HepG2 (cell line): ENCODE data around the gene LECT2. TPM values are rescaled to one million over a fixed set of nuclear protein-coding genes. Genes with fewer than 3 reads are reported as not detected.

Experiments used
- CEBPG ChIP-seq: IDR thresholded peaks from 2 replicates; pipeline ENCODE4 v1.6.1; 2016
- CHD4 ChIP-seq: fragments of 200-600 bp; sonication (generic); IDR thresholded peaks from 2 replicates; pipeline ENCODE4 v1.7.0; 2017; ENCODE audit warnings: mild to moderate bottlenecking, low read length, borderline replicate concordance
- FOXJ3 ChIP-seq: sonication (generic); formaldehyde crosslinking; IDR thresholded peaks from 2 replicates; pipeline ENCODE4 v1.4.0; 2020; ENCODE audit warnings: missing genetic modification reagents, mild to moderate bottlenecking, borderline replicate concordance
- HNF4G ChIP-seq, 2 experiments: sonication (generic) in 1 of 2; formaldehyde crosslinking in 1 of 2; IDR thresholded peaks; 2 replicates each; pipeline versions ENCODE4 v1.4.0 to v1.6.1; 2011 to 2020; ENCODE audit warnings: borderline replicate concordance in 2 of 2, low read depth in 2 of 2, mild to moderate bottlenecking in 2 of 2, low read length in 1 of 2, missing genetic modification reagents in 1 of 2, moderate library complexity in 1 of 2
- KDM6A ChIP-seq: IDR thresholded peaks from 2 replicates; pipeline ENCODE4 v1.6.1; 2016; ENCODE audit warnings: low read depth
- NCOA2 ChIP-seq: sonication (generic); formaldehyde crosslinking; IDR thresholded peaks from 2 replicates; pipeline ENCODE4 v1.8.0; 2022; ENCODE audit warnings: inconsistent platforms
- NFIC ChIP-seq: IDR thresholded peaks from 2 replicates; pipeline ENCODE4 v1.6.1; 2012; ENCODE audit warnings: mild to moderate bottlenecking, low read length, inconsistent platforms
- POLR2A ChIP-seq, 2 experiments: IDR thresholded peaks; 2 replicates each; pipeline ENCODE4 v1.6.1; 2011; ENCODE audit warnings: low read depth in 2 of 2, low read length in 2 of 2, mild to moderate bottlenecking in 1 of 2, moderate library complexity in 1 of 2; ENCODE audit not compliant: insufficient read depth in 1 of 2
- ZFP36 ChIP-seq: fragments of 150-350 bp; IDR thresholded peaks from 2 replicates; pipeline ENCODE4 v1.6.1; 2018; ENCODE audit warnings: borderline replicate concordance, low read length, low read depth; ENCODE audit not compliant: partially characterized antibody
- ZNF281 ChIP-seq: sonication (generic); formaldehyde crosslinking; IDR thresholded peaks from 2 replicates; pipeline ENCODE4 v1.4.0; 2020; ENCODE audit warnings: missing genetic modification reagents, borderline replicate concordance
- ZNF432 ChIP-seq: sonication (generic); formaldehyde crosslinking; IDR thresholded peaks from 2 replicates; pipeline ENCODE4 v1.5.0; 2020; ENCODE audit warnings: missing genetic modification reagents, mild to moderate bottlenecking, borderline replicate concordance
- ZNF670 ChIP-seq: sonication (generic); formaldehyde crosslinking; IDR thresholded peaks from 2 replicates; pipeline ENCODE4 v1.8.0; 2022; ENCODE audit warnings: mild to moderate bottlenecking, missing genetic modification reagents, borderline replicate concordance
- polyA plus RNA-seq, 8 experiments: library from polyadenylated mRNA; depleted of rRNA in 3 of 8; stranded (reverse) in 7 of 8; unstranded in 1 of 8; fragments of >200 nt; fragmentation: Illumina TruSeq in 4 of 8; extraction: Trizol in 4 of 8; gene quantifications; 2 replicates each; pipeline versions ENCODE4 v1.2.1 to v1.2.3, GENCODE V29; 2011 to 2016; ENCODE audit warnings: low read depth in 4 of 8, missing spikeins in 1 of 8, mixed read lengths in 1 of 8; ENCODE audit not compliant: insufficient read depth in 1 of 8
- total RNA-seq, 5 experiments: library from RNA; depleted of rRNA; stranded (reverse); fragments of >200 nt; fragmentation: Illumina TruSeq; extraction: Trizol; gene quantifications; 2 replicates each; pipeline ENCODE4 v1.2.3, GENCODE V29; 2016; ENCODE audit warnings: low read depth in 1 of 5
- TF ChIP-seq, protein P1 (sequence below): IDR thresholded peaks from 2 replicates; pipeline ENCODE4 v1.6.1; 2012; ENCODE audit warnings: low read depth, low read length, improper control_type of control experiment
- TF ChIP-seq, protein P2 (sequence below): sonication (generic); formaldehyde crosslinking; IDR thresholded peaks from 2 replicates; pipeline ENCODE4 v1.5.1; 2020; ENCODE audit warnings: mild to moderate bottlenecking, moderate library complexity, missing genetic modification reagents
- TF ChIP-seq, protein P3 (sequence below): sonication (generic); formaldehyde crosslinking; IDR thresholded peaks from 2 replicates; pipeline ENCODE4 v1.5.0; 2020; ENCODE audit warnings: missing genetic modification reagents
- TF ChIP-seq, protein P4 (sequence below): sonication (generic); formaldehyde crosslinking; IDR thresholded peaks from 2 replicates; pipeline ENCODE4 v1.5.0; 2020; ENCODE audit warnings: mild to moderate bottlenecking, missing genetic modification reagents, borderline replicate concordance

LECT2 gene
- total and polyA plus RNA-seq, 2 of the 13 experiments (the other 11 are each of a cell fraction or from before 2014, with no cell fraction given) = not detected

- TF ChIP-seq, protein P1, sequence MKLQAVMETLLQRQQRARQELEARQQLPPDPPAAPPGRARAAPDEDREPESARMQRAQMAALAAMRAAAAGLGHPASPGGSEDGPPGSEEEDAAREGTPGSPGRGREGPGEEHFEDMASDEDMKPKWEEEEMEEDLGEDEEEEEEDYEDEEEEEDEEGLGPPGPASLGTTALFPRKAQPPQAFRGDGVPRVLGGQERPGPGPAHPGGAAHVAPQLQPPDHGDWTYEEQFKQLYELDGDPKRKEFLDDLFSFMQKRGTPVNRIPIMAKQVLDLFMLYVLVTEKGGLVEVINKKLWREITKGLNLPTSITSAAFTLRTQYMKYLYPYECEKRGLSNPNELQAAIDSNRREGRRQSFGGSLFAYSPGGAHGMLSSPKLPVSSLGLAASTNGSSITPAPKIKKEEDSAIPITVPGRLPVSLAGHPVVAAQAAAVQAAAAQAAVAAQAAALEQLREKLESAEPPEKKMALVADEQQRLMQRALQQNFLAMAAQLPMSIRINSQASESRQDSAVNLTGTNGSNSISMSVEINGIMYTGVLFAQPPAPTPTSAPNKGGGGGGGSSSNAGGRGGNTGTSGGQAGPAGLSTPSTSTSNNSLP = peak; percentile 17; the same call in 1 of the 2 replicates
- TF ChIP-seq CHD4 (peak; percentile 38; the same call in 1 of the 2 replicates), ZFP36 (no peak), KDM6A (CRISPR knock-in tag) (peak; percentile 89), FOXJ3 (CRISPR knock-in tag) (peak; percentile 63; the same call in 1 of the 2 replicates), CEBPG (CRISPR knock-in tag) (peak; percentile 48; the same call in 1 of the 2 replicates), NCOA2 (peak; percentile 79), ZNF432 (no peak), HNF4G (IDR thresholded peaks at IDR 0.05; ENCODE audit: borderline replicate concordance, low read depth, low read length) (peak; percentile 73), HNF4G (CRISPR knock-in tag; IDR thresholded peaks at IDR 0.05; ENCODE audit: borderline replicate concordance, low read depth) (no peak), ZNF281 (CRISPR knock-in tag) (no peak), POLR2A (IDR thresholded peaks at IDR 0.05; ENCODE audit: insufficient read depth in 1 of 2, low read depth in 2 of 2, low read length in 2 of 2) (peak in 1 of 2 experiments; percentile 25; a peak in 1 of 4 replicates), NFIC (peak; percentile 72; the same call in 1 of the 2 replicates), ZNF670 (CRISPR knock-in tag) (peak; percentile 16; the same call in 1 of the 2 replicates)
- TF ChIP-seq, protein P2, sequence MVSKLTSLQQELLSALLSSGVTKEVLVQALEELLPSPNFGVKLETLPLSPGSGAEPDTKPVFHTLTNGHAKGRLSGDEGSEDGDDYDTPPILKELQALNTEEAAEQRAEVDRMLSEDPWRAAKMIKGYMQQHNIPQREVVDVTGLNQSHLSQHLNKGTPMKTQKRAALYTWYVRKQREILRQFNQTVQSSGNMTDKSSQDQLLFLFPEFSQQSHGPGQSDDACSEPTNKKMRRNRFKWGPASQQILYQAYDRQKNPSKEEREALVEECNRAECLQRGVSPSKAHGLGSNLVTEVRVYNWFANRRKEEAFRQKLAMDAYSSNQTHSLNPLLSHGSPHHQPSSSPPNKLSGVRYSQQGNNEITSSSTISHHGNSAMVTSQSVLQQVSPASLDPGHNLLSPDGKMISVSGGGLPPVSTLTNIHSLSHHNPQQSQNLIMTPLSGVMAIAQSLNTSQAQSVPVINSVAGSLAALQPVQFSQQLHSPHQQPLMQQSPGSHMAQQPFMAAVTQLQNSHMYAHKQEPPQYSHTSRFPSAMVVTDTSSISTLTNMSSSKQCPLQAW (CRISPR knock-in tag) = no peak
- TF ChIP-seq, protein P3, sequence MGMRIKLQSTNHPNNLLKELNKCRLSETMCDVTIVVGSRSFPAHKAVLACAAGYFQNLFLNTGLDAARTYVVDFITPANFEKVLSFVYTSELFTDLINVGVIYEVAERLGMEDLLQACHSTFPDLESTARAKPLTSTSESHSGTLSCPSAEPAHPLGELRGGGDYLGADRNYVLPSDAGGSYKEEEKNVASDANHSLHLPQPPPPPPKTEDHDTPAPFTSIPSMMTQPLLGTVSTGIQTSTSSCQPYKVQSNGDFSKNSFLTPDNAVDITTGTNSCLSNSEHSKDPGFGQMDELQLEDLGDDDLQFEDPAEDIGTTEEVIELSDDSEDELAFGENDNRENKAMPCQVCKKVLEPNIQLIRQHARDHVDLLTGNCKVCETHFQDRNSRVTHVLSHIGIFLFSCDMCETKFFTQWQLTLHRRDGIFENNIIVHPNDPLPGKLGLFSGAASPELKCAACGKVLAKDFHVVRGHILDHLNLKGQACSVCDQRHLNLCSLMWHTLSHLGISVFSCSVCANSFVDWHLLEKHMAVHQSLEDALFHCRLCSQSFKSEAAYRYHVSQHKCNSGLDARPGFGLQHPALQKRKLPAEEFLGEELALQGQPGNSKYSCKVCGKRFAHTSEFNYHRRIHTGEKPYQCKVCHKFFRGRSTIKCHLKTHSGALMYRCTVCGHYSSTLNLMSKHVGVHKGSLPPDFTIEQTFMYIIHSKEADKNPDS (CRISPR knock-in tag) = no peak
- TF ChIP-seq, protein P4, sequence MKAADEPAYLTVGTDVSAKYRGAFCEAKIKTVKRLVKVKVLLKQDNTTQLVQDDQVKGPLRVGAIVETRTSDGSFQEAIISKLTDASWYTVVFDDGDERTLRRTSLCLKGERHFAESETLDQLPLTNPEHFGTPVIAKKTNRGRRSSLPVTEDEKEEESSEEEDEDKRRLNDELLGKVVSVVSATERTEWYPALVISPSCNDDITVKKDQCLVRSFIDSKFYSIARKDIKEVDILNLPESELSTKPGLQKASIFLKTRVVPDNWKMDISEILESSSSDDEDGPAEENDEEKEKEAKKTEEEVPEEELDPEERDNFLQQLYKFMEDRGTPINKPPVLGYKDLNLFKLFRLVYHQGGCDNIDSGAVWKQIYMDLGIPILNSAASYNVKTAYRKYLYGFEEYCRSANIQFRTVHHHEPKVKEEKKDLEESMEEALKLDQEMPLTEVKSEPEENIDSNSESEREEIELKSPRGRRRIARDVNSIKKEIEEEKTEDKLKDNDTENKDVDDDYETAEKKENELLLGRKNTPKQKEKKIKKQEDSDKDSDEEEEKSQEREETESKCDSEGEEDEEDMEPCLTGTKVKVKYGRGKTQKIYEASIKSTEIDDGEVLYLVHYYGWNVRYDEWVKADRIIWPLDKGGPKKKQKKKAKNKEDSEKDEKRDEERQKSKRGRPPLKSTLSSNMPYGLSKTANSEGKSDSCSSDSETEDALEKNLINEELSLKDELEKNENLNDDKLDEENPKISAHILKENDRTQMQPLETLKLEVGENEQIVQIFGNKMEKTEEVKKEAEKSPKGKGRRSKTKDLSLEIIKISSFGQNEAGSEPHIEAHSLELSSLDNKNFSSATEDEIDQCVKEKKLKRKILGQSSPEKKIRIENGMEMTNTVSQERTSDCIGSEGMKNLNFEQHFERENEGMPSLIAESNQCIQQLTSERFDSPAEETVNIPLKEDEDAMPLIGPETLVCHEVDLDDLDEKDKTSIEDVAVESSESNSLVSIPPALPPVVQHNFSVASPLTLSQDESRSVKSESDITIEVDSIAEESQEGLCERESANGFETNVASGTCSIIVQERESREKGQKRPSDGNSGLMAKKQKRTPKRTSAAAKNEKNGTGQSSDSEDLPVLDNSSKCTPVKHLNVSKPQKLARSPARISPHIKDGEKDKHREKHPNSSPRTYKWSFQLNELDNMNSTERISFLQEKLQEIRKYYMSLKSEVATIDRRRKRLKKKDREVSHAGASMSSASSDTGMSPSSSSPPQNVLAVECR (CRISPR knock-in tag) = no peak
Measured at GRCh38 chr5:135974021-135974600, 19.3 kb upstream of the LECT2 start (continued).
